GM18499 (cell line): ENCODE data around the gene PXMP4.

Source experiments
- ATAC-seq: cut with Tn5 transposase; IDR thresholded peaks from one replicate; pipeline ENCODE4 v1.9.1; 2021; ENCODE audit warnings: moderate number of reproducible peaks; ENCODE audit not compliant: insufficient read depth, unreplicated experiment

PXMP4 gene

DNA sequence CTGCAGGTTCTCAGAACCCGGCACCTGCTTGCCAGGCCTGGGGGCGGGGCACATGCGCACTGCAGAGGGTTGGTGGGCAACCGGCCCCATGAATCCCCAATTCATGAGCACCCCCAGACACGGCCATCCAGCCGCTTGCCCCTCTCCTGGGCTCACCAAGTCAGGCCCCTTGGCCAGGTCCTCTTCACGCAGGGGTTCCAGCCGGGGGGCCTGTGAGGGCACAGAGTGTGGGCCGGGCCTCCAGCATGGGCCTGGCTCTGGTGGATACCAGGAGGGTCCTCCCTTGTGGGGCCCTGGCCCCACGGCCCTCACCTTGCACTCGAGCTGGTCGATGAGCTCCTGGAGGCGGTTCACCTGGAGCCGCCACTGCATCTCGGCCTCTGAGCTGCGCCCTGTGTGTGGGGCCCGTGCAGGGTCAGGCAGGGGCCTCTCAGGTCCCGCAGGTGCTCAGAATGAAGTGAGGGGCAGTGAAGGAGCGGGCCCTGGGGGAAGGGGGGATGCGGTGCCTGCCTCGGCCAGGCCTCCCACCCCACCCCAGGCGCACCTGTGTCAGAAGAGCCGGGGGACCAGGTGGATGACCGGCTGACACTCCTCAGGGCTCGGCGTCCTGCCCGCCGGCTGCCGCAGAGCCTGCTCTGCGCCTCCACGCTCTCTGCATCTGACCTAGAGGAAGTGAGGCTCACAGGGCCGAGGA is 60.6 kb downstream of the PXMP4 start:
- ATAC-seq, result no peak

GRCh38 chr20:33658929-33659328 is 61.2 kb downstream of the PXMP4 start:
- ATAC-seq, result no peak

DNA sequence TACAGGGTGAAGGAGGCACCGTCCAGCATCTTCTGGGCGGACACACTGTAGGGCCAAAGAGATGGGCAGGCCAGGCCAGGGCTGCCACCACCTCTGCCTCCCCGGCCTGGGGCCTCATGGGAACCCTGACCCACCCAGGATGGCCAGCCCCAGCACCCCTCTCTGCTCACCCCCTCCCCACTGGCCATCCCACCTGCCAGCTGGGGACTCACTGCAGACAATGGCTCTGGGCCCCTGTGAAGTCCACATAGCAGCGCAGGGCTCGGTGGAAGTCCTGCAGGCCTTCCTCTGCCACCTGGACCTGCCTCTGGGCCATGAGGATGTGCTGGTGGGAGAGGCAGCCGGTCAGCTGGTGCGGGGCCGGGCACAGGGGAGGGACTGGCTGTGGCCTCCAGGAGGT is 61.6 kb downstream of the PXMP4 start:
- no peak for ATAC-seq

DNA sequence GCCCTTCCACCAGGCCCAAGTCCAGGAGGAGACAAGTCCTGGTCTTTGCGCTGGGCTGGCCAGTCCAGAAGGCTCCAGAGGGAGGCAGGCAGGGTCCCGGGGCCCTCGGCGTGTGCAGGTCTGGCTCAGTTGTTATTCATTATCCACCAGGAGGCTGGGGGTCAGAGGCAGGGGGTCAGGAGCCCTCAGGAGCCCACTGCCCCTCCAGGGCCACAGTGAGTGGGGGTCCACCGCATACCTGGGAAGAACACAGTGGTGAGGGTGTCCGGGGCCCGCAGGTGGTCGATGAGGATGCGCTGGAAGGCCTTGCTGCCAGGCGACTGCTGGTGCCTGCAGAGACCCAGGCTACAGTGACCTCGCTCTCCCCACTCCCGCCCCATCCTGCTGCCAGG is 62.4 kb downstream of the PXMP4 start:
- no peak for ATAC-seq

GRCh38 chr20:33656783-33657703 is 63.1 kb downstream of the PXMP4 start:
- ATAC-seq, result no peak

DNA sequence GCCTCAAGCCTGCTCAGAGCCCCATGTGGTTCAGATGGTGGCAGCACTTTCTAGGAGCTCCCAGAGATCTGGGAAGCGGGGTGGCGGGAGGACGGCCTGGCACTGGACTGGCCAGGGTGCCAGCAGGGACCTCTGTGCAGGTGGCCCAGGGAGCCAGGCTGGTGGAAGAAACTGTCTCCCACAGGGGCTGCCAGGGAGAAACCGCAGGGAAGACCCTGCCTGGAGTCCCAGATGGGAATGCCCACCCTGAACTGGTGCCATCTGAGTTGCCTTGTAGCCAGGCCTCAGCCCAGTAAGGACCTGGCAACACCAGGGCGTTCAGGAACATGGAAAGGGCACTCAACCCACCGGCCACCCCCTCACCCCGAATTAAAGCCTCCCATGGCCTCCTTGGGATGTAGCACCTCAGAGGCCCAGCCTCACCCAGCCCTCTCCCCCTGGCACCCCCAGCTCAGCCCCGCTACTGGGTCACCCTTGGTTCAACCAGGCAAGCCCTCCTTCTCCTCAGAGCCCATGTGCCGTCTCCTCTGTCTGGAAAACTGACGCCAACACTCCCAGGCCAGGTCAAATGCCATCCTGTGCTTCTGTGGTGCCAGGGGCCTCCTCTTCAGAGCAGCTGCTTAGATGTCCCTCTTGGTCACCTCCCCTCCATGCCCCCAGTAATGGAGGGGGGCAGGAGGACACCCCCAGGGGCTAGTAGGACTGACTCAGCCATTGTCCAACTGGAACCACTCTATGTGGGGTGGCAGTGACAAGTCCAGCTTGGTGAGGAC is 63.9 kb downstream of the PXMP4 start:
- ATAC-seq, result no peak

GRCh38 chr20:33655164-33655563 is 64.9 kb downstream of the PXMP4 start:
- ATAC-seq, result no peak

DNA sequence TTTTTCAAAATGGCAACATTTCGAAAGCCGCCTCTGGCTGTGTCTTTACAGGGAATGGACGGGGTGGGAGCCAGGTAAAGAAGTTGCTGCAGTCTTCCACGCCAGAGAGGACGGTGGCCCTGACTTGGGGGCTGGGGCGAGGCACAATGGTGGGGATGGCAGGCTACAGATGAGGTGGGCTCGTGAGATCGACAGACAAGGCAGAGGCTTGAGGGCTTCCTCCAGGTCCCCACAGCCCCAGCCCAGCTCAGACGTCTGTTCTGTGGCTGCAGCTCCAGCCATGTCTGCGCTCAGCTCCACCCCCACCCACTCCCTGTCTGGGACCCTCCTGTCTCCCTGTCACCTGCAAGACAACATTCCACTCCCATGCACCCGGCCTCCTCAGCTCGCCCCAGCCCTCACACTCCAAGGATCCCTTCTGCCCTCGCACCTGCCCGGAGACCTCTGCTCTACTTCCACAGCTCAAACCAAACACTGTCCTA is 65.4 kb downstream of the PXMP4 start:
- no peak for ATAC-seq

- no peak for ATAC-seq
These were observed 66.1 kb downstream of the PXMP4 start for GRCh38 chr20:33653900-33654596.

DNA sequence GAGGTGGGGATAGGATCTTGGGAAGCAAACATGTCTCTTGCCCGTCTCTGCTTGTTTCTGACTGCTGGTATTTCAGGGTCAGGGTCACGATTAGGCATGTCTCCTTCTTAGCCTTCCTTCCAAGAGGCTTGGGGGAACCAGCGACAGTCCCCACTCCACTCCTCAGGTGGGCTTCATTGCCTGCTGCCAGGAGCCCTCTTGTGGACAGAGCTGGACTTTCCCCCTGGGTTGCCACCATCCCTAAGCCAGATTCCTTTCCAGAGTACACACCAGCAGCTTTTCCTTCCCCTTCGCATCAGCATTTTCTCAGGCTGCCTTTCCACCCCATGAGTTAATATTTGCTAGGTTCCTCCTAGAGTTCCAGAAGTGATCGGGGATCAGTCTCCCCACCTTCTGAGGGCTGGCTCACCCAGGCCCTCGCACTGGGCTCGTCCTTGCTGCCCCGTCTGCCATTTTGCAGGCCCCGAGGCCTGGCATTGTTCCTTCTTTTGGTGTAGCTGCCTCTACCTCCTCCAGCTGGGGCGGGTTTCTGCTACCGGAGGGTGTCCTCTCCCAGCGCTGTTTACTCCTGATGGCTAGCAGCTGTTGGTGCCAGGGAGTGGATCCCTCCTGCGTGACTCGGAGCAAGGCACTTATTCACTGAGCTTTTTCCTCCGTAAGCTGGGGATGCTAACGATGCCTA is 66.8 kb downstream of the PXMP4 start:
- no peak for ATAC-seq
